ENCODE data around the gene EIF2B5.
A peak's percentile ranks its signal among the peaks of the same experiment; 100 is the strongest.
"Not testable (repeated sequence)": the region's sequence is repeated elsewhere in the genome, so short reads cannot be mapped to it uniquely, and the experiment has no call there.

EIF2B5 gene

DNA sequence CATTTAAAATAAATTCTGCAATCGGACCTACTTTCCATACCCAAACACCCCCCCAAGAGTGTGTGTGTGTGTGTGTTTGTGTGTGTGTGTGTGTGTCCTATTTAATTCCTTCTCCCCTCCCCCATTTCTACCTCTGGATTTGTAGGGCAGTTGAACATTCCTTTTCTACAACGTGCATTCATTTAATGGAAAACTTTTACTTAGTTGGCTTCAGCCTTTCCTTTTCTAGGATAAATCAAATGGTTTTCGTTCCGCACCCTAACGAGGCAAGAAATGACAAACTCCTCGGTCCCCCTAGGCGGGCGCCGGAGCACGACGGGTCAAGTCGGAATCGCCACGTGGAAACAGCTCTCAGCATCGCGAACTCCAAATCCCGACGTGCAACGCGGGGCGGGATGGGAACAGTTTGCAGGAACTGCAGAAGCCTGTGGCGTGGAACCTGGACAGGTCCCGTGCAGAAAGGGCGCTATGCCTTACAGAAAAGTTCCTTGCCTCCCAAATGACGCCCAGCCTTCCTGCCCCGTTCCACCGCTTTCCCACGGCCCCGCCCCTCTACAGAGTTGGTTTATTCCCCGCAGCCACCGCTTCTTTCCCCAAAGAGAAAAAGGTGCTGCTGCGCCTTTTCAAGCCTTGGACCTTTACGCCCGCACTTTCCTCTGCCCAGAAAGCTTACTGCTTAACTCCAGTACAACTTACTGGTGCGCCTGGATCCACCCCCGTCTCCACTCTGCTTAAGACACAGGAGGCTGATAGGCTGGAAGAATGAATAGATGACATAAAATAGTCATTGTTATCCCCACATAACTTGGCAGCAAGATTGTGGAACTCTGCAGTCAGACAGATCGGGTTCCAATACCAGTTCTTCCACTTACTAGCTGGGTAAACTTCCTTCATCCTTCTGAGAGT, 1.1 kb upstream of the EIF2B5 start:
- Mint-ChIP-seq H3K4me3 (peak overlapping the region; percentile 96 to 99), H3K36me3 (peaks cover 2 to 14% of the 10 kb centered on the region in 2 donors), H3K9me3 (no peaks in the 10 kb centered on the region), H3K4me1 (peaks cover 10 to 40% of the 10 kb centered on the region in 2 donors), H3K27me3 (no peaks in the 10 kb centered on the region), H3K27ac (peak overlapping the region; percentile 98)
- ATAC-seq (replicated peaks): peak; percentile 45 to 47
- peak; percentile 51 for DNase-seq

DNA sequence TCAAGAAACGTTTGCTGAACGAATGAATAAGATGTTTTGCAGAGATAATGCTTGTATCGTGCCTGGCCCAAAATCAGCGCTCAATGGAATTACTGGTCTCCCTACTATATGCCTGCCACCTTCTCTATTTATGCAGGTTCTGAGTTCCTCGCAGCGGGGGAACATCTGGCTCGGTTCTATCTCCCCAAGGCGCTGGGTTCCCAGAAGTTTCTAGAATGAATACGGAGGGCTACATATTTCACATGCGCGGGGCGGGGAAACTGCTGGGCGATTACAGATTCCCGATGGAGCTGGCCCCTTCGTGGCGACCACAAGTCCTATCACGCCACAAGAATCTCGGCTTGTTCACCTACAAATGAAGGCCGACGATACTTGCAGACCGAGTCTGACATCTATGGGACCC, 411 bp upstream of the EIF2B5 start:
- ATAC-seq (replicated peaks): peak; percentile 52 to 58
- no peak for DNase-seq
- Mint-ChIP-seq H3K9me3 (no peaks in the 10 kb centered on the region), H3K4me1 (peaks cover 10 to 40% of the 10 kb centered on the region in 2 donors), H3K36me3 (peaks cover 2 to 14% of the 10 kb centered on the region in 2 donors), H3K4me3 (peak overlapping the region; percentile 96 to 99), H3K27ac (peak overlapping the region; percentile 98), H3K27me3 (no peaks in the 10 kb centered on the region)

DNA sequence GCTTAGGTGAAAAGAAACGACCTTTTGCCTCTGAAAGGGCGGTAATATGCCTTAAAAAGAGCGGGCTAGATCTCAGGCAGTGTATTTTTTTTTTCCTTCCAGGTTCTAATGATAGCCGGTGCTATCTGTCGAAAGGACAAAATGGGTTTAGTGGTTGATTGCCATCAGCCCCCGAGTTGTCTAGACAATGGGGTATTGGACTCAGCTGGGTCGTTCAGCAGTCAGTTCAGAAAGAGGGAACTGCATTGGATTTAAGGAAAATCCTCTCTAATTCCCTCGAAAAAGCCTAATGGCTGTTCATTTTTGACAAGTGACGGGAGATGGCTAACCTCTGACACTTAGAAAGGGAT, 728 bp downstream of the EIF2B5 start:
- Mint-ChIP-seq H3K9me3 (no peaks in the 10 kb centered on the region), H3K27me3 (no peaks in the 10 kb centered on the region), H3K4me1 (peaks cover 13 to 40% of the 10 kb centered on the region in 2 donors), H3K4me3 (peak overlapping the region; percentile 96 to 99), H3K27ac (peak overlapping the region; percentile 98), H3K36me3 (peaks cover 10 to 22% of the 10 kb centered on the region in 2 donors)
- DNase-seq (no peak), ATAC-seq (replicated peaks) (no peak)

DNA sequence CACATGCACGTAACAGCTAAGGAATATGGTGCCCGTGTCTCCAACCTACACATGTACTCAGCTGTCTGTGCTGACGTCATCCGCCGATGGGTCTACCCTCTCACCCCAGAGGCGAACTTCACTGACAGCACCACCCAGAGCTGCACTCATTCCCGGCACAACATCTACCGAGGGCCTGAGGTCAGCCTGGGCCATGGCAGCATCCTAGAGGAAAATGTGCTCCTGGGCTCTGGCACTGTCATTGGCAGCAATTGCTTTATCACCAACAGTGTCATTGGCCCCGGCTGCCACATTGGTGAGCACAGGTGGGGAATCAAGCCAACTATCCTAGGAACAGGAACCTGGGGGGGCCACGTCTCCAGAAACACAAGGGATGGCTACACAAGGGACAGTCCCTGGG, 5.3 kb downstream of the EIF2B5 start:
- H3K9me3 Mint-ChIP-seq: no peaks in the 10 kb centered on the region
- H3K4me3 Mint-ChIP-seq: no peak overlapping the region
- ATAC-seq (replicated peaks) (no peak), DNase-seq (no peak)
- H3K27ac Mint-ChIP-seq: peak overlapping the region; percentile 10
- H3K4me1 Mint-ChIP-seq: peaks cover 24 to 26% of the 10 kb centered on the region in 2 donors
- H3K27me3 Mint-ChIP-seq: no peaks in the 10 kb centered on the region
- H3K36me3 Mint-ChIP-seq: peaks cover 30 to 41% of the 10 kb centered on the region in 2 donors

DNA sequence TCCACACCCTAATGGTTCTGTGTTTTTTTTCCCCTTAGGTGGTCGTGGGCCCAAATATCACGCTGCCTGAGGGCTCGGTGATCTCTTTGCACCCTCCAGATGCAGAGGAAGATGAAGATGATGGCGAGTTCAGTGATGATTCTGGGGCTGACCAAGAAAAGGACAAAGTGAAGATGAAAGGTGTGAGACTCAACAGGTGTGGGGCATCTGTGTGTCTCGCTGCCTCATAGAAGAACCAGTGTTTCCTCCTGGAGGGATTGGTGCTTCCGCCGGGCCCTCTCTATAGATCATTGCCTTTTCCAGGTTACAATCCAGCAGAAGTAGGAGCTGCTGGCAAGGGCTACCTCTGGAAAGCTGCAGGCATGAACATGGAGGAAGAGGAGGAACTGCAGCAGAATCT, 7.0 kb downstream of the EIF2B5 start:
- no peak overlapping the region for H3K4me3 Mint-ChIP-seq
- H3K9me3 Mint-ChIP-seq: no peaks in the 10 kb centered on the region
- ATAC-seq (replicated peaks): no peak
- no peaks in the 10 kb centered on the region for H3K27me3 Mint-ChIP-seq
- no peak for DNase-seq
- H3K27ac Mint-ChIP-seq: peak overlapping the region; percentile 87
- peaks cover 9 to 23% of the 10 kb centered on the region in 2 donors for H3K4me1 Mint-ChIP-seq
- peaks cover 30 to 45% of the 10 kb centered on the region in 2 donors for H3K36me3 Mint-ChIP-seq

DNA sequence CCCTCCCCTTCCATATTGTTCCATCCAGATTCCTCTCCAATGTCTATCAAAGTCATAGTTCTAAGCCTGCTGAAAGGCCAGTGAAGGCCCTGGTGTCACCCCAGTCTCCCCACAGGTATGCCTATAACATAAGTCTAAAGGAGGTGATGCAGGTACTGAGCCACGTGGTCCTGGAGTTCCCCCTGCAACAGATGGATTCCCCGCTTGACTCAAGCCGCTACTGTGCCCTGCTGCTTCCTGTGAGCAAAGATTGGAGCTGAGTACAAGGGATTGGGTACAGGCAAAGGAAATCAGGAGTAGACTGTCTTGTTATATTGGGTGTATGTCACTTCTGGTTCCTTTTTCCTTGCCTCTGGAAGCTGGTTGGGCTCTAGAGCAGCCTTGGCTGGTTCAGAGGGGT, 8.2 kb downstream of the EIF2B5 start:
- ATAC-seq (replicated peaks) (peak in 1 of 2 donors; percentile 69), DNase-seq (no peak)
- Mint-ChIP-seq H3K27me3 (no peaks in the 10 kb centered on the region), H3K4me1 (peaks cover 6 to 20% of the 10 kb centered on the region in 2 donors), H3K4me3 (no peak overlapping the region), H3K9me3 (no peaks in the 10 kb centered on the region), H3K27ac (peak overlapping the region; percentile 73), H3K36me3 (peaks cover 29 to 38% of the 10 kb centered on the region in 2 donors)

DNA sequence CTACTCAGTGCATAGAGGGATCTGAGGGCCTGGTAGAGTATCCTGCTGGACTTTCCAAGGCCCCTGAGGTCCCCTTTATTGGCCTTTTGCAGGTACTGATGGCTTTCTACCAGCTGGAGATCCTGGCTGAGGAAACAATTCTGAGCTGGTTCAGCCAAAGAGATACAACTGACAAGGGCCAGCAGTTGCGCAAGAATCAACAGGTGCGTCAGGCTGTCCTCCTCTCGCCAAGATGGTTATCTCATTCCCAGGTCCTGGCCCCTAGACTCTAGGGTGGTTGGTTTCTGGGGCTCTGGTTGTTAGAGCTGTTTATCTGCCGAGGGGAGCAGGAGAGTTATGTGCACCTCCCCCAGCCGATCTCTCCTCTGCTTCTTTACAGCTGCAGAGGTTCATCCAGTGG, 9.3 kb downstream of the EIF2B5 start:
- no peaks in the 10 kb centered on the region for H3K27me3 Mint-ChIP-seq
- no peak overlapping the region for H3K27ac Mint-ChIP-seq
- ATAC-seq (replicated peaks): no peak
- peaks cover 29 to 38% of the 10 kb centered on the region in 2 donors for H3K36me3 Mint-ChIP-seq
- no peak overlapping the region for H3K4me3 Mint-ChIP-seq
- no peaks in the 10 kb centered on the region for H3K9me3 Mint-ChIP-seq
- H3K4me1 Mint-ChIP-seq: peaks cover 9 to 20% of the 10 kb centered on the region in 2 donors
- DNase-seq: no peak

DNA sequence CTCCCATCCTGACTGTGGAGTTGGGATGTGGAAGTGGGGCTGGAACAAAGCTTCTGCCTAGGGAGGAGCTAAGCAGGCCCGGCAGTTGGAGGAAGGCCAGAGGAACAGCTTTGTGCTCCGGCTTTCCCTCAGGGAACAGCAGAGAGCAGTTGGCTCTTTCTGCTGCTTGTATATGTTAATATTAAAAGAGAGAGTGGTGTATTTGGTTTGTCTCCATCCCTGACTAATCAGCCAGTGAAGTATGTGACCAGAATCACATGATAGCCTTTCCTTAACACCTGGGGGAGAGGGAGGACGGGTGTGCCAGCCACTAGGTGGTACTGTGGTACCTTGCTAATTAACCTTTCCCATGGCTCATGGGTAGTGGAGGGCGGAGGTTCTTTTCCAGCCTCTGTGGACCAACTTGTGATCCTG, 10.0 kb downstream of the EIF2B5 start:
- Mint-ChIP-seq H3K27me3 (no peaks in the 10 kb centered on the region), H3K9me3 (no peaks in the 10 kb centered on the region), H3K36me3 (peaks cover 26 to 35% of the 10 kb centered on the region in 2 donors), H3K4me3 (no peak overlapping the region), H3K27ac (peak overlapping the region; percentile 59), H3K4me1 (peaks cover 9 to 20% of the 10 kb centered on the region in 2 donors)
- DNase-seq (no peak), ATAC-seq (replicated peaks) (peak; percentile 68 to 78)

DNA sequence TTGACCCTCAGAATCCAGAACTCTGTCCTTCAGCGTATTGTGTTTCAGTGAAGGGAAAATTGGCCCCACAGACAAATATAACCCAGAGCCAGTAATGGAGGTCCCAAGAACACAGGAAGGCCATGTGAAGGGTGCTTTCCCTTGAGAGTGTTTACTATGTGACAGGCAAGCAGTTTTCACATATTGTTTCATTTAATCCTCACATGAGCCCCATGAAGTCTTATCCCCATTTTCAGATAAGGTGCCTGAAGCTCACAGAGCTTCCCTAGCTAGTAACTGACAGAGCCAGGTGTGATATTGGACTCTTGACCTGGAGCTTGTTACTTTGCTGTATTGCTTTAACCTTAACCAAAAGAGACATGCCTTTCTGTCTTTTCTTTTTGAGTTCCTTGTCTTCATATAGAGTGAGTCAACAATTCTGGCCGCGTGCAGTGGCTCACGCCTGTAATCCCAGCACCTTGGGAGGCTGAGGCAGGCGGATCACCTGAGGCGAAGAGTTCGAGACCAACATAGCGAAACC, 10.7 kb downstream of the EIF2B5 start:
- H3K4me1 Mint-ChIP-seq: peaks cover 9 to 18% of the 10 kb centered on the region in 2 donors
- no peak for ATAC-seq (replicated peaks)
- H3K4me3 Mint-ChIP-seq: no peak overlapping the region
- H3K9me3 Mint-ChIP-seq: no peaks in the 10 kb centered on the region
- peaks cover 20 to 29% of the 10 kb centered on the region in 2 donors for H3K36me3 Mint-ChIP-seq
- H3K27ac Mint-ChIP-seq: no peak overlapping the region
- no peak for DNase-seq
- no peaks in the 10 kb centered on the region for H3K27me3 Mint-ChIP-seq

DNA sequence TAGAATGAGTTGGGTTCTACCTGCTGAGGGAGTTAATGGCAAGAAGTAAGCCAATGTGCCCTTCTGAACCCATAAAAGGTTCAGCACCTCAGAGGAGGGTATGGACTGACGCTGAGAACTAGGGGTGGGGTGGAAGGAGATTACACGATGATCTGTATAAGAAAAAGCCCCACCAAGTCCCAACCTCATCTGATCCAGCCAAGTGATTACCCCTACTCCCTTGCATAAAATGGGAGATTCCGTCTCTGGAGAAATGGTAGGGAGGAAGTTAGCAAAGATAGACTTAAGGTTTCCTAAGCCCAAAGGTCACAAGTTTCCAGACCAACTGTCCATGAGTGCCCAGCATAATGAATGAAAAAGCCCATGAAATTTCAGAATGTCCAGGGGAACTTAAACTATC, 12.9 kb downstream of the EIF2B5 start:
- H3K27me3 Mint-ChIP-seq: no peaks in the 10 kb centered on the region
- peaks cover 9 to 12% of the 10 kb centered on the region in 2 donors for H3K4me1 Mint-ChIP-seq
- no peak overlapping the region for H3K4me3 Mint-ChIP-seq
- DNase-seq (no peak), ATAC-seq (replicated peaks) (no peak)
- H3K27ac Mint-ChIP-seq: no peak overlapping the region
- peaks cover 8 to 9% of the 10 kb centered on the region in 2 donors for H3K36me3 Mint-ChIP-seq
- H3K9me3 Mint-ChIP-seq: no peaks in the 10 kb centered on the region

DNA sequence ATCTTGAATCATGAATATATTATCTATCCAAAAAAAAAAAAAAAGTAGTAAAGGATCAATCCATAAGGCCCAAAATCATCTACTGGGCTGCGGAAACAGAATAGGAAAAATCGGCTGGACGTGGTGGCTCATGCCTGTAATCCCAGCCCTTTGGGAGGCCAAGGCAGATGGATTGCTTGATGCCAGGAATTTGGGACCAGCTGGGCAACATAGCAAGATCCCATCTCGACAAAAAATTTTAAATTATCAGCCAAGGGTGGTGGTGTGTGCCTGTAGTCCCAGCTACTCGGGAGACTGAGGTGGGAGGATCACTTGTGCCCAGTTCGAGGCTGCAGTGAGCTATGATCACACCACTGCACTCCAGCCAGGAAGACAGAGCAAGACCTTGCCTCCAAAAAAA, 14.0 kb downstream of the EIF2B5 start:
- Mint-ChIP-seq H3K27me3 (no peaks in the 10 kb centered on the region), H3K9me3 (no peaks in the 10 kb centered on the region), H3K4me1 (peaks cover 7 to 9% of the 10 kb centered on the region in 2 donors), H3K4me3 (no peak overlapping the region), H3K36me3 (peaks cover 0 to 6% of the 10 kb centered on the region in 2 donors), H3K27ac (no peak overlapping the region)
- DNase-seq (no peak), ATAC-seq (replicated peaks) (no peak)

DNA sequence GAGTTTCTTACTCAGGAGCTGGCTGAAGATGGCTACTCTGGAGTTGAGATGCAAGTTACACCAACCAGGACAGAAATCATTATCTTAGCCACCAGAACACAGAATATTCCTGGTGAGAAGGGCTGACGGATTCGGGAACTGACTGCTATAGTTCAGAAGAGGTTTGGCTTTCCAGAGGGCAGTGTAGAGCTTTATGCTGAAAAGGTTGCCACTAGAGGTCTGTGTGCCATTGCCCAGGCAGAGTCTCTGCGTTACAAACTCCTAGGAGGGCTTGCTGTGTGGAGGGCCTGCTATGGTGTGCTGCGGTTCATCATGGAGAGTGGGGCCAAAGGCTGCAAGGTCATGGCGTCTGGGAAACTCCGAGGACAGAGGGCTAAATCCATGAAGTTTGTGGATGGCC, 14.6 kb downstream of the EIF2B5 start:
- not testable (repeated sequence) for H3K27me3 Mint-ChIP-seq; H3K9me3 Mint-ChIP-seq; H3K4me3 Mint-ChIP-seq; H3K36me3 Mint-ChIP-seq; H3K4me1 Mint-ChIP-seq; DNase-seq; H3K27ac Mint-ChIP-seq; ATAC-seq (replicated peaks)

DNA sequence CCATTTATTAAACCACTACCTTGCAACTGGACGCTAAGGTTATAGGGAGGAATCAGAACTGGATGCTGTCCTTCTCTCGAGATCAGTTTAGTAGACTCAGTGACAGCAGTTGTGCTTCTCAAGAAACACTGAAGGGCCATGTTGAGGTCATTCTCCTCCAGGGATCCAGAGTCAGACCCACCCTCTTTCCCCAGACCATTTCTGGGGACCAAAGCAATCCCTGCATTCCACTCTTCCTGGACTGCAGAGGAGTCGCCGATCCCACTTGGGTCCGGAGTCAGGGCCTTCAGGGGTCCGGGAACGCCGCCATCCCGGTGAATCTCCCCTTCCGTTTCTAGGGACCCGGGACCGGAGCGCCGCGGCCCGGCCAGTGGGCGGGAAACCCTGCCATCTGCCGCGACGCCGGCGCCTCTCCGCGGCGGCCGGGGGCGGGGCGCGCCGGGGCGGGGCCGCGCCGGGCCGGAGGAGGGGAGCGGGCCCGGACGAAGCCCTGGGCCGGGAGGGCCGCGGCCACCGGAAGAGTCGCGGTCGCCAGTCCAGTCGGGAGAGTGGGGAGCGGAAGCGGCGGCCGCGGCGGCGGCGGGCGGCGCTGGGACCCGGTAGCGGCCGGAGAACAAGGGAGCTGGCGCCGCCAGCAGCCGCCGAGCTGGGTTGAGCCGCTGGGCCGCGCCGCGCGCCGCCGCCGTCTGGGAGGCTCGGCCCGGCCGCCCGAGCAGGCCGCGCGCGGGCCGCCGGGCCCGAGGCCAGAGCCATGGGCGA, 19.9 kb downstream of the EIF2B5 start, which contains the start of gene DVL3:
Gene DVL3 (plus strand): TSS at position 493 of the 759 bp plus-strand sequence. CDS start 259 bp downstream, at position 752.
- Mint-ChIP-seq H3K9me3 (no peaks in the 10 kb centered on the region), H3K27me3 (no peaks in the 10 kb centered on the region), H3K4me3 (peak within 1 kb of the TSS; percentile 90 to 97), H3K4me1 (peaks cover 8 to 22% of the 10 kb centered on the region in 2 donors), H3K36me3 (peaks cover 3 to 5% of the 10 kb centered on the region in 2 donors), H3K27ac (peak within 1 kb of the TSS; percentile 94)
- ATAC-seq (replicated peaks) (peak; percentile 73 to 83), DNase-seq (peak; percentile 33)

All from stimulated activated naive B cell treated with anti-CD40 and anti-IgM and Interleukin-4, amounts not matched to agents 10 μg/mL and 1 μg/mL and 100 μg/mL, for 72 hours (primary cell).